Activated naive CD4-positive, alpha-beta T cell treated with anti-CD3 and anti-CD28 coated beads for 36 hours (primary cell): ENCODE results near the gene PDIA2. TPM values are rescaled to one million over a fixed set of nuclear protein-coding genes. Genes with fewer than 3 reads are reported as not detected.

Source experiments
- CTCF ChIA-PET: fragments of 350-600 bp; sonication (Branson Sonifier 250); formaldehyde crosslinking; loops from one replicate; lab custom pipeline; 2021; ENCODE audit warnings: antibody characterized with exemption; lab: Charles Lee
- DNase-seq: peaks from one replicate; pipeline ENCODE4 v3.0.0-alpha.2; 2020
- H3K27ac Mint-ChIP-seq: one replicate; pipeline ENCODE4 v1.8.0; 2021; ENCODE audit warnings: mild to moderate bottlenecking, mixed read lengths
- H3K27me3 Mint-ChIP-seq: one replicate; pipeline ENCODE4 v1.8.0; 2021; ENCODE audit warnings: low read depth, mixed read lengths
- H3K36me3 Mint-ChIP-seq: one replicate; pipeline ENCODE4 v1.8.0; 2021; ENCODE audit warnings: low read depth, mixed read lengths
- H3K4me1 Mint-ChIP-seq: one replicate; pipeline ENCODE4 v1.8.0; 2021; ENCODE audit warnings: low read depth, mixed read lengths
- H3K4me3 Mint-ChIP-seq: one replicate; pipeline ENCODE4 v1.8.0; 2021; ENCODE audit warnings: mild to moderate bottlenecking, moderate library complexity, mixed read lengths
- H3K9me3 Mint-ChIP-seq: one replicate; pipeline ENCODE4 v1.8.0; 2021; ENCODE audit warnings: mixed read lengths
- intact Hi-C: fragments of 100-400 bp; cut with micrococcal nuclease; formaldehyde crosslinking; loops from one replicate; pipeline ENCODE4 v1.15.1; 2023
- total RNA-seq, 2 experiments: library from RNA; stranded (reverse); gene quantifications; one replicate each; pipeline ENCODE4 v1.2.3, GENCODE V29; 2021

The PDIA2 gene
- total RNA-seq, 2 experiments from 2014 or later, result not detected

DNA sequence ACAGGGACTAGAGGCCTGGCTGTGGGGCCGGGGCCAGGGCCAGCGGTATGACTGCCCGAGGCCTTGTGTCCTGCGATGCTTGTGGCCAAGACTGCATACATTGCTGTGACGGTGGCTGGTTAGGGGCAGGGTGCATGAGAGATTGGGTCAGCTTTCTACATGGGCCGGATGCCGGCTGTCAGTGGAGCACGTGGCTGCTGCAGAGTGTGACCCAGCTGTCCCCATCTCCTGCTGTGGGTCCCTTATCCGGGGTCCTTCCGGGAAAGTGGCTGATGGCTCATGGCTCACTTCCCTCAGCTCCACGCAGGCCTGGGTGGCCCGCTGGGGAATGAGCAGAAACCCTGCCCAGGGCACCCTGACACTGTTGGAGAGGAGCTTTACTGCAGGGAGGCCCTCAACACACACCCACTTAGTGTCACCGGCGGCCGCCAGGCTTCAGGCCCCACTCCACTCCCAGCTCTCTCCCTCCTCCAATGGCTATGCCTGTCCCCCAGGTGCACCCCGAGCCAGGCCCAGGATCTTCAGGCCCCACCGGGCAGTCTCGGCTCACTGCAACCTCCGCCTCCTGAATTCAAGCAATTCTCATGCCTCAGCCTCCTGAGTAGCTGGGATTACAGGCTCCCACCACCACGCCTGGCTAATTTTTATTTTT is 6.4 kb upstream of the PDIA2 start:
- no peaks in the 10 kb centered on the region for H3K9me3 Mint-ChIP-seq
- peaks cover 8% of the 10 kb centered on the region for H3K4me1 Mint-ChIP-seq
- peaks cover 18% of the 10 kb centered on the region for H3K27me3 Mint-ChIP-seq
- no peak overlapping the region for H3K27ac Mint-ChIP-seq
- H3K36me3 Mint-ChIP-seq, result no peaks in the 10 kb centered on the region
- CTCF ChIA-PET, result interaction anchor here (1.0 kb wide), 1 partner anchor 95 kb away, joined by 3 read pairs; no protein-coding TSS in a partner anchor
- peak overlapping the region; percentile 58 for H3K4me3 Mint-ChIP-seq
- DNase-seq, result no peak
- intact Hi-C loops, result no loop called here

DNA sequence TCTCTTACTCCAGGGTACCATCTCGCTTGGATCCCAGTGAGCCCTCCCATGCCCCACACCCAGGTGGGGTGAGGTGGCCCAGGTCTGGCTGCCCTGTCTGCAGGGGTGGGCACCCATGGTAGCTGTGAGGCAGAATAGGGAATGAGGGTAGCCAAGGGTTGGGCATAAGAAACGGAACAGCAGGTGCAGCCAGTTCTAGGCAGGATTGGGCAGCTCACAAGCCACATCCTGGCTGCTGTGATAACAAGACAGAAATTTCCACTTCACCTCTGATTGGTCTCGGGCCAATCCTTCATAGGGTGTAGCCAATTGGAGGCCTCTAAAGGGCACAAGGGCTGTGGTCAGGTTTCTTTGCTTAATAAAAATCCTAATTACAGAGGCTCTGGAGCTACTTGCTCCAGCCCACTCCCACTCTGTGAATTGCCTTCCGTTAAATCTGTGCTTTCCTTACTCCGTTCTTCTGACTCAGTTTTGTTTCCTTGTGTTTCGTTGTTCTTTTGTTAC is 4.0 kb upstream of the PDIA2 start:
- Mint-ChIP-seq H3K4me3 (no peak overlapping the region), H3K9me3 (no peaks in the 10 kb centered on the region), H3K27ac (no peak overlapping the region), H3K36me3 (no peaks in the 10 kb centered on the region), H3K27me3 (peaks cover 18% of the 10 kb centered on the region), H3K4me1 (peaks cover 8% of the 10 kb centered on the region)
- intact Hi-C loops, result no loop called here
- CTCF ChIA-PET, result interaction anchor here (0.6 to 1.0 kb wide), 2 partner anchors 15 to 84 kb away, joined by 3 to 4 read pairs; no protein-coding TSS in a partner anchor
- DNase-seq, result peak; percentile 42

DNA sequence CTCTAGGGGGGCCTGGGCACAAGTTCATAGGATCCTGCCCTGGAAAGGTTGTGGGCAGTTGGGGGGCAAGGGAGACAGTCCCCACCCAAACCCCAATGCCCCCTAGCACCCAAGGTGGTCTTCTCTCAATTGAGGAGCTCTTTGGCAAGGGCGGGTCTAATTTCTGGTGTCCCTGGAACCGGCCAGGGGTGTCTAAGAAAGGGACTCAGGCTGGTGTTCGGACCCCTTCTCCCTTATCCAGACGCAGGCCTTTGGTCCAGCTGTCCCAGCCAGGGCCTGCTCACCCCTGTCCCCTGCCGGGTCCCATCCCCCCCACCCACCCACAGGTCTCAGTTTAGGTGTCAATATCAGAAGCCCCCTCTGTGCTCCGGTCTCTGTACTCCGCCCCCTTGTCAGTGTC is 3.4 kb upstream of the PDIA2 start:
- CTCF ChIA-PET, result interaction anchor here (0.6 to 1.0 kb wide), 2 partner anchors 16 to 83 kb away, joined by 3 to 4 read pairs; no protein-coding TSS in a partner anchor
- intact Hi-C loops, result no loop called here
- Mint-ChIP-seq H3K4me1 (peaks cover 8% of the 10 kb centered on the region), H3K36me3 (no peaks in the 10 kb centered on the region), H3K4me3 (no peak overlapping the region), H3K27ac (no peak overlapping the region), H3K9me3 (no peaks in the 10 kb centered on the region), H3K27me3 (peaks cover 18% of the 10 kb centered on the region)
- DNase-seq, result no peak

DNA sequence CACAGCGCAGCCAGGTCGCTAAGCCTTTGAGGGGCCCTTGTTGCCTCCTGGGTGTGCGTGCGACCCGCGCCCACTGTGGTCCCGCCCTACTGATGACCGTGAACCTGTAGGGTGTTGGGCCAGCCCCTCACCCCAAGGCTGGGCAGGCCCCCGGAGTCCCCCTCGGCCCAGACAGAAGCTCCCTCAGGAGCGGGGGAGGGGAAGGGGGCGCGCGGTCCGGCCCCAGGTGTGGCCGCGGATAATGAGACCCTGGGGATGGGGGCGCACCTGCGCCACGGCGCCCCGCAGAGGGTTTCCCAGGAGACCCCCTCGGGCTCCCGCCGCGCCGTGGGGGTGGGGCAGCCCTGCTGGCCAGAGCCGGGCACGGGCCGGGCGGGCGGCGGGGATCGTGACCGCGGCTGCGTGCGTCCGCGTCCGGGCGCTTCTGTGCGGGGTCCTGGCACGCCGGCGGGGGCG is 2.9 kb upstream of the PDIA2 start:
- peaks cover 16% of the 10 kb centered on the region for H3K27me3 Mint-ChIP-seq
- H3K9me3 Mint-ChIP-seq, result no peaks in the 10 kb centered on the region
- no peak for DNase-seq
- intact Hi-C loops, result no loop called here
- CTCF ChIA-PET, result no interaction called here
- peaks cover 7% of the 10 kb centered on the region for H3K4me1 Mint-ChIP-seq
- no peaks in the 10 kb centered on the region for H3K36me3 Mint-ChIP-seq
- H3K27ac Mint-ChIP-seq, result no peak overlapping the region
- no peak overlapping the region for H3K4me3 Mint-ChIP-seq

DNA sequence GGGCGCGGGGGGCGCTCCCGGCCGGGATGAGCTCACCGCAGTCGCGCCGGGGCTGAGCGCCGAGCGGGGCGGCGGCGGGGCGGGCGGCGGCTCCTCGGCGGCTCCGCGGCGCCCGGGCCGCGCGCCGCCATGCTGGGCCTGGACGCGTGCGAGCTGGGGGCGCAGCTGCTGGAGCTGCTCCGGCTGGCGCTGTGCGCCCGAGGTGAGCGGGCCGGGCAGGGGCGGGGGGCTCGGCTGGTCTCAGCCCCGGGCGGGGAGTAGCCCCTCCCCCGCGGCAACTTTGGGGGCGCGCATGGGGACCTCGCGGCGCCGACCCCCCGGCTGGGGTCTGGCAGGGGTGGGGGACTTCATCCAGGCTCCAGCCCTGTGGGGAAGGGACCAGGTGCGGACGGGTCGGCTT is 2.4 kb upstream of the PDIA2 start, which contains the start of gene ARHGDIG:
ARHGDIG (plus strand) TSS at position 40 of the 400 bp plus-strand sequence; CDS start at position 130, 90 bp downstream.
- H3K27ac Mint-ChIP-seq, result no peak within 1 kb of the TSS
- CTCF ChIA-PET, result no interaction called here
- H3K9me3 Mint-ChIP-seq, result no peaks in the 10 kb centered on the region
- DNase-seq, result no peak
- intact Hi-C loops, result no loop called here
- no peaks in the 10 kb centered on the region for H3K36me3 Mint-ChIP-seq
- no peak within 1 kb of the TSS for H3K4me3 Mint-ChIP-seq
- H3K27me3 Mint-ChIP-seq, result peaks cover 14% of the 10 kb centered on the region
- H3K4me1 Mint-ChIP-seq, result peaks cover 4% of the 10 kb centered on the region

DNA sequence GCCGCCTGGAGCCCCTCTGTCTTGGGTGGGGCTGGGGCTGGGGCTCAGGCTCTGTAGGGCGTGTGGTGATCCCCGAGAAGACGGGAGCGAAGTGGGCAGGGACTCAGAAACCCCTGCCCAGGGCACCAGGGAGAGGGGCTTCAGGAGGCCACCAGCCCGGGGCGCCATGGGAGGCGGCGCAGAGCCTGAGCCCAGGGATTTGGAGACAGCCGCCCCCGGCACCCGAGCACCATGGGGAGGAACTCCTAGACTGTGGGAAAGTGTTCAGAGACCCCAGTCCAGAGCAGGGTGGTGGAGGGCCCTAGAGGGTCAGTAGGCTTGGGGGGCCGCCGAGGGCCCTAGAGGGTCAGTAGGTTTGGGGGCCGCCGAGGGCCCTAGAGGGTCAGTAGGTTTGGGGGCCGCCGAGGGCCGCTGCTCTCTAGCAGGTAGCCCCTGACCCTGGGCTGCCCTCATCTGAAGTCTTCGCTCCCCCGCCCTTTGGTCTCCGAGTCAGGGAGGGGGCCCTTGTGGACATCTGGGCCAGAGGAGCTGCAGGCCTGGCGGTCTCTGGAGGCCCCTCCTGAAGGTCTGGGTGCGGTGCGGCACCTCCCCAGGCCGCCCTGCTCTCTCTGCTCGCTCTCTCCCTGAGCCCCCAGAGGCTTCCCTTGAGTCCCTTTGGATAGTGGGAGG is 1.8 kb upstream of the PDIA2 start:
- Mint-ChIP-seq H3K27me3 (peaks cover 13% of the 10 kb centered on the region), H3K36me3 (no peaks in the 10 kb centered on the region), H3K9me3 (no peaks in the 10 kb centered on the region), H3K4me3 (no peak overlapping the region), H3K27ac (no peak overlapping the region), H3K4me1 (peaks cover 3% of the 10 kb centered on the region)
- intact Hi-C loops, result no loop called here
- CTCF ChIA-PET, result no interaction called here
- no peak for DNase-seq

DNA sequence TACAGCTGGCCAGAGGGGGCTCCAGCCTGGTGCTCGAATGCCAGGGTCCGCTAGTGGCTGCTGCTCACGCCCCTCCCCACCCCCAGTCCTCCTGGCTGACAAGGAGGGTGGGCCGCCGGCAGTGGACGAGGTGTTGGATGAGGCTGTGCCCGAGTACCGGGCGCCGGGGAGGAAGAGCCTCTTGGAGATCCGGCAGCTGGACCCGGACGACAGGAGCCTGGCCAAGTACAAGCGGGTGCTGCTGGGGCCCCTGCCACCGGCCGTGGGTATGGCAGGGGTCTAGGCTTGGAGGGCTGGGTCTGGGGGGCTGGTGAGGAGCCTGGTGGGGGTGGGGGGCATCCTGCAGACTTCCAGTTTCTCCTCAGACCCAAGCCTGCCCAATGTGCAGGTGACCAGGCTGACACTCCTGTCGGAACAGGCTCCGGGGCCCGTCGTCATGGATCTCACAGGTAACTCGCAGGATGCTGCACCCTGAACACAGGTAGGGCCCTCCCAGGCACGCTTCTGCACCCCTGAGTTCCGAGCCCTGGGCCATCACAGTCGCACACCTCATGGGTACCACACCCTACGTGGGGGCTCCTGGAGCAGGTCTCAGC is 1.2 kb upstream of the PDIA2 start:
- Mint-ChIP-seq H3K4me3 (no peak overlapping the region), H3K36me3 (no peaks in the 10 kb centered on the region), H3K27ac (no peak overlapping the region), H3K27me3 (peaks cover 9% of the 10 kb centered on the region), H3K9me3 (no peaks in the 10 kb centered on the region), H3K4me1 (no peaks in the 10 kb centered on the region)
- CTCF ChIA-PET, result no interaction called here
- intact Hi-C loops, result no loop called here
- DNase-seq, result no peak

DNA sequence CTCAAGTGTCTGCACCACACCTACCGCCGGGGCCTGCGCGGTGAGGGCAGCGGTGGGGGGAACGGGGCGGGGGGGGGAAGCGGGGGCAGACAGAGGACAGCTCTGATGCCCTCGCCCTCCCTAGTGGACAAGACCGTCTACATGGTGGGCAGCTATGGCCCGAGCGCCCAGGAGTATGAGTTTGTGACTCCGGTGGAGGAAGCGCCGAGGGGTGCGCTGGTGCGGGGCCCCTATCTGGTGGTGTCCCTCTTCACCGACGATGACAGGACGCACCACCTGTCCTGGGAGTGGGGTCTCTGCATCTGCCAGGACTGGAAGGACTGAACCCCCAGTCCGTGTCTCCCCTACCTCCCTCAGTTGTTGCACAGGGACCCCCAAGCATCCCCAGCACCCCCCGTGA is 473 bp upstream of the PDIA2 start:
- H3K4me1 Mint-ChIP-seq, result no peaks in the 10 kb centered on the region
- CTCF ChIA-PET, result no interaction called here
- H3K27me3 Mint-ChIP-seq, result peaks cover 3% of the 10 kb centered on the region
- intact Hi-C loops, result no loop called here
- DNase-seq, result no peak
- H3K9me3 Mint-ChIP-seq, result no peaks in the 10 kb centered on the region
- no peak overlapping the region for H3K27ac Mint-ChIP-seq
- H3K4me3 Mint-ChIP-seq, result no peak overlapping the region
- H3K36me3 Mint-ChIP-seq, result peaks cover 2% of the 10 kb centered on the region

DNA sequence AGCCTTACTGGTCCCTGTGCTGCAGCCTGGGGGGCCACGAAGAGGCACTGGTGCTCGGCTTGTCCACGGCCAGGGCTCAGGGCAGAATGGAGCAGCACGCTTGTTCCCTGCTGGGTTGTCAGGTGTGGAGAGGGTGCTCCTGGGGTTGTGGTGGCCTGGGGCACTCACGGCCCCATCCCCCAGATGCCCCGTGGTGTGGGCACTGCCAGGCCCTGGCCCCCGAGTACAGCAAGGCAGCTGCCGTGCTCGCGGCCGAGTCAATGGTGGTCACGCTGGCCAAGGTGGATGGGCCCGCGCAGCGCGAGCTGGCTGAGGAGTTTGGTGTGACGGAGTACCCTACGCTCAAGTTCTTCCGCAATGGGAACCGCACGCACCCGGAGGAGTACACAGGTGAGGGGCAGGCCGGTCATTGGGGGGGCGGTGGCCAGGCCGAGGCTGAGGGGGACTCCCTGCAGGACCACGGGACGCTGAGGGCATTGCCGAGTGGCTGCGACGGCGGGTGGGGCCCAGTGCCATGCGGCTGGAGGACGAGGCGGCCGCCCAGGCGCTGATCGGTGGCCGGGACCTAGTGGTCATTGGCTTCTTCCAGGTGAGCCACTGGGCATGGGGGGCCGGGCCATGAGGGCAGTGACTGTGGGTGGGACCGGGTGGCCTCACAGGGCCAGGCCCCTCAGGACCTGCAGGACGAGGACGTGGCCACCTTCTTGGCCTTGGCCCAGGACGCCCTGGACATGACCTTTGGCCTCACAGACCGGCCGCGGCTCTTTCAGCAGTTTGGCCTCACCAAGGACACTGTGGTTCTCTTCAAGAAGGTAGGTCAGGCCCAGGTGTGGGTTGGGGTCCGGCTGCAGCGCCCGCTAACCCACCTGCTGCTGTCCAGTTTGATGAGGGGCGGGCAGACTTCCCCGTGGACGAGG is 1.5 kb downstream of the PDIA2 start:
- H3K27me3 Mint-ChIP-seq, result no peaks in the 10 kb centered on the region
- intact Hi-C loops, result no loop called here
- CTCF ChIA-PET, result no interaction called here
- no peak overlapping the region for H3K4me3 Mint-ChIP-seq
- DNase-seq, result no peak
- H3K4me1 Mint-ChIP-seq, result no peaks in the 10 kb centered on the region
- no peaks in the 10 kb centered on the region for H3K9me3 Mint-ChIP-seq
- H3K36me3 Mint-ChIP-seq, result peaks cover 2% of the 10 kb centered on the region
- no peak overlapping the region for H3K27ac Mint-ChIP-seq

DNA sequence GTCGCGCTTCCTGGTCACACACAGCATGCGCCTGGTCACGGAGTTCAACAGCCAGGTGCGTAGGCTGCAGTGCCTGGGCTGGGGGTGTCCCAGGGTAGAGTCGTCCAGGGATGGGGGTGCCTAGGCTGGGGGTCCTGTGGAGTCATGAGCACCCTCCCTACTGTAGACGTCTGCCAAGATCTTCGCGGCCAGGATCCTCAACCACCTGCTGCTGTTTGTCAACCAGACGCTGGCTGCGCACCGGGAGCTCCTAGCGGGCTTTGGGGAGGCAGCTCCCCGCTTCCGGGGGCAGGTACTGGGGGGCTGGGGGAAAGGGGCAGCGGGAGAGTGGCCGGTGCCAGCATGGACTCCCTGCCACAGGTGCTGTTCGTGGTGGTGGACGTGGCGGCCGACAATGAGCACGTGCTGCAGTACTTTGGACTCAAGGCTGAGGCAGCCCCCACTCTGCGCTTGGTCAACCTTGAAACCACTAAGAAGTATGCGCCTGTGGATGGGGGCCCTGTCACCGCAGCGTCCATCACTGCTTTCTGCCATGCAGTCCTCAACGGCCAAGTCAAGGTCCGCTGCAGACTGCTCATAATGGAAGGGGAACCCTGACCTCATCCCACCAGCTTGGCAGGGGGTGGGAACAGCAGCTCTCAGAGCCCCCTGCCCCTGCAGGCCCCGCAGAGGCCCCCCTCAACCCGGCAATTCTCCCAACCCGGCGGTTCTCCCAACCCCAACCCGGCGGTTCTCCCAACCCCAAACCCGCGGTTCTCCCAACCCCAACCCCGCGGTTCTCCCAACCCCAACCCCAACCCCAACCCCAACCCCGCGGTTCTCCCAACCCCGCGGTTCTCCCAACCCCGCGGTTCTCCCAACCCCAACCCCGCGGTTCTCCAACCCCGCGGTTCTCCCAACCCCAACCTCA is 2.4 kb downstream of the PDIA2 start:
- no peaks in the 10 kb centered on the region for H3K27me3 Mint-ChIP-seq
- peaks cover 2% of the 10 kb centered on the region for H3K36me3 Mint-ChIP-seq
- H3K9me3 Mint-ChIP-seq, result no peaks in the 10 kb centered on the region
- CTCF ChIA-PET, result no interaction called here
- intact Hi-C loops, result no loop called here
- H3K27ac Mint-ChIP-seq, result no peak overlapping the region
- no peak overlapping the region for H3K4me3 Mint-ChIP-seq
- no peak for DNase-seq
- H3K4me1 Mint-ChIP-seq, result no peaks in the 10 kb centered on the region
